NCI-H2171 treated with DMSO at 0.1 percent for 48 hours (cell line): Measurements from ENCODE around the gene WDR73.

Experiments used
- DNase-seq: peaks from one replicate; lab custom pipeline; 2025; lab: John Stamatoyannopoulos, UW

WDR73 gene

DNA sequence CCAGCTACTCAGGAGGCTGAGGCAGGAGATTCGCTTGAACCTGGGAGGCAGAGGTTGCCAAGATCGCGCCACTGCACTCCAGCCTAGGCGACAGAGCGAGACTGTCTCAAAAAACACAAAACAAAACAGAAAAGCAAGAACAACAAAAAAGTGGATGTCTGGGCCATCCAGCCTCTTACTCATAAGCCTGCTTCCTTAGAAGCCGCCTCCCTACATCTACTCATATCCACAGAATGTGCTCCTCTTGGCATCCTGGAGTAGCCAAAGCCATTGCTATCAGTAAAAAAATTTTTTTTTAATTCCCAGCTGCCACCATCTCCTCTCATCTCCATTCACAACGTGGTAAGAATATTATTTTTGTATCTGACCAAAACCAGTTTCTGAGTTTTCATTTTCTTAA, 42.5 kb downstream of the WDR73 start:
- no peak for DNase-seq

DNA sequence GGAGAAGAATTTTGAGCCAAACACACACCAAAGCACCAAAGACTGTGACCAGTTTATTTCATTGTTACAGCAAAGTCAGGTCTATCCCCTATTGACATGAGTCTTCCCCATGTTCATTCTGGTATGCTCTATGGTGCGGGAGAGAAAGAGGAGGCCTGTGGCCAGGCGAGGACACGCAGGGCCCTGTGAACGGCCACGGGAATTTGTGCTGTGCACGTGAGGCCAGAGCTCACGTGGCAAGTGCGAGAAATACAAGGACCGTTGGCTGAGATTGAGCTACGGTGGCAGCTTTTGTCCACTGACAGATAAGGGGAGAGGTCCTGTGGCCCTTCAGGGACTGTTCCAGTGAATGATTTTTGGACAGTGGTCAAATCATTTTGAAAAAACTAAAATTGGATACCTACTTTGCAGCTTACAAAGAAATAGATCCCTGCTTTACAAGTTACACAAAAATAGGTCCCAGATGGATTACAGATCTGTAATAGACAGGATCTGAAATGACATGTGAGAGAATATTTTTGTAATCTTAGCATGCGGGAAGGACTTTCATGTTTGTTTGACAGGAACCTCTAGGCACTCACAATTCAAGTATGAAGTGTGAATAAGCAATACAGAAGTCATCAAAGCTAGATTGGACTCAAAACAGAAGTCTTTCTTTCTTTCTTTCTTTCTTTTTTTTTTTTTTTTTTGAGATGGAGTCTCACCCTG, 44.1 kb downstream of the WDR73 start:
- DNase-seq = no peak

GRCh38 chr15:84608707-84609284, 45.3 kb downstream of the WDR73 start:
- no peak for DNase-seq

DNA sequence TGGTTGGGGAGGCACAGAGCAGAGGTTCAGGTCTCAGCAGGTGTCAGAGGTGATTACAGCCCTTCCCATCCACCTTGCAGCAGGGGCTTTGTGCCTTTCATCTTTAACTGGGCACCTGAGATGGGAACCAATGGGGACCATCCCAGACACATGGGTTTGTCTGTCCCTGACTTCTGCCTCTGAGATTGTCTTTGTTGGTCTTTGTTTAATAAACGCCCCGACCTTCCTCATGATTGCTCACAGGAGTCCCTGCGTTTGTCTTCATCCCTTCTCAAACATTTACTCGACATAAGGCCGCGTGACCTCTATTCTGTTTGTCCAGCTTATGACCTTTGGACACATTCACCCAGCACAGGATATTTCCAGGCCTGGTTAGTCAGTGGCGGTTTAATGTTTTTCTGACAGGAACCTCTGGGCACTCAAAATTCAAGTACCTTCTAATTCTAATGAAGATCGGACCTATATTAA, 47.4 kb downstream of the WDR73 start:
- DNase-seq = no peak

- DNase-seq = no peak
These were observed 48.6 kb downstream of the WDR73 start for GRCh38 chr15:84605554-84605882.

- no peak for DNase-seq
These were observed 49.1 kb downstream of the WDR73 start for GRCh38 chr15:84604826-84605553.

DNA sequence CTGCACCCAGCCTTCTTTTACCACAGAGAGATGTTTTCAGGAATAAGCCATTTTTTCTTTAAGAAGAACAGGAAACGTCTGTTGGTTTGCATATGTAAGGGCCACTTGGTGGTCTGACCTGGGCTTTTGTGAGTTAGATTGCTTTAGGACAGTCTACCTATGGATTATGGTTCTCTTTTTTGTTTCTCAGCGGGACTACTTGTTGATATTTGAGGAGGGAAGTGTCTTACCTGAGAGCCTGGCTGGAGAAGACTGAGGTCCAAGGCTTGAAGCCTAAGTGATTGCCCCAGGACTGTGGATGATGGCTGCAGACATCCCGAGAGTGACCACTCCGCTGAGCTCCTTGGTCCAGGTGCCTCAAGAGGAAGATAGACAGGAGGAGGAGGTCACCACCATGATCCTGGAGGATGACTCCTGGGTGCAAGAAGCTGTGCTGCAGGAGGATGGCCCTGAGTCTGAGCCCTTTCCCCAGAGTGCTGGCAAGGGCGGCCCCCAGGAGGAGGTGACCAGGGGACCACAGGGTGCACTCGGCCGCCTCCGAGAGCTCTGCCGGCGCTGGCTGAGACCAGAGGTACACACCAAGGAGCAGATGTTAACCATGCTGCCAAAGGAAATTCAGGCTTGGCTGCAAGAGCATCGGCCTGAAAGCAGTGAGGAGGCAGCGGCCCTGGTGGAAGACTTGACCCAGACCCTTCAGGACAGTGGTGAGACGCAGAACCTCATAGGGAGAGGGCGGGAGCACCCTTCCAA, 50.3 kb downstream of the WDR73 start:
- DNase-seq = no peak

DNA sequence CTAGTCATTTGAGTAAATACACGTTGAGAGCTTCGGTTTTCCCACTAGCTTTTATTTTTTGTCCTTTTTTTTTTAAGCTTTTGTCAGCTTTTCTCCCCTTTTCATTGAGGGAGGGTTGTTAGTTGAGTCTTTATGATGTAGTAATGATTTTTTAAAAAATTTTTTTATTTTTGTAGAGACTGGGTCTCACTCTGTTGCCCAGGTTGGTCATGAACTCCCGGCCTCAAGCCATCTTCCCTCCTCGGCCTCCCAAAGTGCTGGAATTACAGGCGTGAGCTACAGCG, 52.6 kb downstream of the WDR73 start:
- DNase-seq = no peak

DNA sequence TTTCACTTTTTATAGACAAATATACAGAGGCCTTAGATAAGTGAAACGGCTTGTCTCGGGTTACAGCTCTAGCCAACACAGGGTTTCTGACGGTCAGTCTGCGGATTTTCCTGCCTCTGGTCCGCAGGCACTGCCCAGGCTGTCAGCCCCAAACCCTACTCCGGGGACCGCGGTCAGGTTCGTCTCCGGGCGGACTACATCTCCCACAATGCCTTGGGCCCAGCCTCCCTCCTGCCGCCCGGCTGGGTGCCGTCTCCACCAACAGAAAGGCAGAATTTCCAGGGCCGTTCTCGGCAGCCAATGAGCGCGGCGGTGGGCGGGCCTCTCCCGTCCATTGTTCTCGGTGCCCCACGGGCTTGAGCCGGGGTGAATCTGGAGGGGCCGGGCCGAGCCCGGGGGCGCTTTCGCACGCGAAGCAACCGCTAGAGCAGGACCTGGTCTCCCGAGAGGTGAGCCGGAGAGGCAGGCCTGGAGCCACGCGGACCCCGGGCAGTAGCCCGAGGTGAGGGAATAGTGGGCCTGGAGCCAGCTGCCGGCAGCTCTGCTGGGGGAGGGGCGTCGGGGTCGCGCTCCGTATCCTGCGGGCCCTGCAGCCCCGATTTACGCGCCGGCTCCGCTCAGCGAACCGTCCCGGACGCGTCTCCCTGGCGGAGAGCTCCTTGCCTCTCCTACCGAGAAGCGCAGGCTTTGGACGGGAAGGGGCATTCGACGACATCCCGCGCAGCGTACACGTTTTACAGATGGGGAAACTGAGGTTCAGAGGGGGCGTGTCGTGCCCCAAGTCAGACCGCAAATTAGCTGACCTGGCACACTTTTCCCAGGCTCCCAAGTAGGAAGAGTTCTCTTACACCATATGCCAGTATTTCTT, 53.2 kb downstream of the WDR73 start, which contains the start of gene ZSCAN2:
ZSCAN2 (plus strand) TSS at position 323 of the 868 bp plus-strand sequence. CDS start 2,919 bp downstream, outside the sequence.
- DNase-seq = peak; percentile 97

- DNase-seq = peak; percentile 93
These were observed 53.8 kb downstream of the WDR73 start for GRCh38 chr15:84600331-84600686.

DNA sequence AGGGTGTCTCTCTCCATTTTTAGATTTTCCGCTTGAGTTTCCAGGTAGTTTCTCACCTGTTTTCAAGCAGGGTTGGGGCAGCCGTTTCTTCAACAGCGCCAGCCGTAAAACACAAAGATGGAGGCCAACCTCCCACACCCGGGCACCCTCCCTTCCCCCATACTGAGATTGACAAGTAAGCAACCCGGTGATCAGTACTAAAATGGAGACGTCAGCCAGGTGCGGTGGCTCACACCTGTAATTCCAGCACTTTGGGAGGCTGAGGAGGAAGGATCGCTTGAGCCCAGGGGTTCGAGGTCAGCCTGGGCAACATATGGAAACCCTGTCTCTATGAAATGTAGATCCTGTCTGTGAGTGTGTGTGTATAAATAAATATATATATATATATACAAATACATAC, 54.2 kb downstream of the WDR73 start:
- peak; percentile 53 for DNase-seq

GRCh38 chr15:84598993-84599392, 55.1 kb downstream of the WDR73 start:
- DNase-seq = no peak

DNA sequence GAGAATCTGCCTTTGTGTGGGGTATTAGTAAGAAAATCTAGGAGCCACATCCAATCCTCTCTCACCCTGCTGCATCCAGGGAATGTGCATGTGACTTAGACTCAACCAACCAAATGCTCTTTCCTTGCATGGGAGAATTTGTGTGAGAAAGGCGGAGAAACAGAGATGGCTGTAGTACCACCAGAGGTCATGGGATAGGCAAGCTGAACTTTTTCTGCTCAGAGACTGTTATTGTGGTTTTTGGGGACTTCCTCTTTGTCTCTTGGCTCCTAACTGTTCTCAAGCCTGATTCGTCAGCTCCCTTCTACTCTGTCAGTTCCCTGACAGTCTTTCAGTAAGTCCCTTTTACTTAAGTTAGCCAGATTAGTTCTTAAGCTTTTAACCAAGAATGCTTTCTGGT, 55.8 kb downstream of the WDR73 start:
- no peak for DNase-seq

- DNase-seq = no peak
These were observed 56.8 kb downstream of the WDR73 start for GRCh38 chr15:84597296-84597695.

DNA sequence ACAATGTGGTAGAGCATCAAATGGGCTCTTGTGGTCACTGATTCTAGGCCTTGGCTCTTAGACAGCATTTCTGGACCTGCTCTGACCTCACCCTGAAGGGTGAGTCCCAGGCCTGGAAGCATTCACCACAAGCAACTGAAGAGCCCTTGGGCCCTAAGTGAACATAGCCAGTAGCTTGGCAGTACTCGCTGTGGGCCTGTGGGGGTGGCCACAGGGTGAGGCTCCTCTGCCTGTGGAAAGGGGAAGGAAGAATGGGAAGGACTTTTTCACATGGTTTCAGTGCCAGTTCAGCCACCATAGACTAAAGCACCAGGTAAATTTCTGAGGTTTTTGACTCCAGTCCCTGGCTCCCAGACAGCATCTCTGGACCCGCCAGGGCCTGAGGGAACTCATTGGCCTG, 58.4 kb downstream of the WDR73 start:
- DNase-seq = no peak

- no peak for DNase-seq
These were observed 59.3 kb downstream of the WDR73 start for GRCh38 chr15:84594617-84595290.

DNA sequence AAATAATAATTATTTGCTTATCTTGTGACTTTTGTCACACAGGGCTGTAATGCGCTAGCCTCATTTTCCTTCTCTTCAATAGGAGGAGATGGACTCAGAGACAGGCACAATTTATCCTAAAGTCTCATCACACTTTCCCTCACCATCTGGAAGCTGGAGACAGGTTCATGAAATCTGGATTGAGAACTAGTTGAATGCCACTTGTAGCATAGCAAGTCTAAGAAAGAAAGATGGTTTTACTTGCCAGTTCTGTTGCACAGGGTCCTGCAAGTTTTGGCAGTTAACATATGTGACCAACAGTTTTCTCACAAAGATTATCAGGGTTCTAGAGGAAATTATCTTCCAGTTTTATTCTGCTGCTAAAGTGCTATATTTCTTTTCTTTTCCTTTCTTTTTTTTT, 62.3 kb downstream of the WDR73 start:
- no peak for DNase-seq

- DNase-seq = no peak
These were observed 63.7 kb downstream of the WDR73 start for GRCh38 chr15:84590406-84590805.
